Skeletal muscle tissue (tissue), 4 donors: ENCODE results near the gene NAALADL2. TPM values are rescaled to one million over a fixed set of nuclear protein-coding genes. Genes with fewer than 3 reads are reported as not detected.
"Not testable (repeated sequence)": the region's sequence is repeated elsewhere in the genome, so short reads cannot be mapped to it uniquely, and the experiment has no call there.

ENCODE experiments used
- H3K27ac ChIP-seq: one replicate; pipeline ENCODE4 v1.7.0; 2013; ENCODE audit warnings: mild to moderate bottlenecking, low read depth, low read length, inconsistent platforms
- H3K27me3 ChIP-seq, 3 donors: one replicate each; pipeline ENCODE4 v1.7.0; 2013; ENCODE audit warnings: low read length in 3 of 3; ENCODE audit not compliant: control insufficient read depth in 3 of 3, insufficient read depth in 3 of 3
- H3K36me3 ChIP-seq, 3 donors: one replicate each; pipeline ENCODE4 v1.7.0; 2013; ENCODE audit warnings: low read length in 3 of 3; ENCODE audit not compliant: control insufficient read depth in 3 of 3, insufficient read depth in 3 of 3
- H3K4me1 ChIP-seq, 3 donors: one replicate each; pipeline ENCODE4 v1.7.0; 2013; ENCODE audit warnings: low read length in 3 of 3, mild to moderate bottlenecking in 3 of 3; ENCODE audit not compliant: control insufficient read depth in 3 of 3, insufficient read depth in 3 of 3
- H3K4me3 ChIP-seq, 3 donors: one replicate each; pipeline ENCODE4 v1.7.0; 2013; ENCODE audit warnings: low read length in 3 of 3
- H3K9ac ChIP-seq, 3 donors: one replicate each; pipeline ENCODE4 v1.7.0; 2013; ENCODE audit warnings: low read length in 3 of 3, mild to moderate bottlenecking in 3 of 3, moderate library complexity in 2 of 3, low read depth in 1 of 3
- H3K9me3 ChIP-seq, 3 donors: one replicate each; pipeline ENCODE4 v1.7.0; 2013; ENCODE audit warnings: low read length in 3 of 3; ENCODE audit not compliant: control insufficient read depth in 3 of 3
- total RNA-seq: library from RNA; depleted of rRNA; stranded (reverse); fragments of >200 nt; gene quantifications from one replicate; pipeline ENCODE4 v1.2.3, GENCODE V29; 2014
- donor health status: Osteomylitis.

NAALADL2 gene
- total RNA-seq, 1 donor from 2014 or later, result 17.7 TPM

DNA sequence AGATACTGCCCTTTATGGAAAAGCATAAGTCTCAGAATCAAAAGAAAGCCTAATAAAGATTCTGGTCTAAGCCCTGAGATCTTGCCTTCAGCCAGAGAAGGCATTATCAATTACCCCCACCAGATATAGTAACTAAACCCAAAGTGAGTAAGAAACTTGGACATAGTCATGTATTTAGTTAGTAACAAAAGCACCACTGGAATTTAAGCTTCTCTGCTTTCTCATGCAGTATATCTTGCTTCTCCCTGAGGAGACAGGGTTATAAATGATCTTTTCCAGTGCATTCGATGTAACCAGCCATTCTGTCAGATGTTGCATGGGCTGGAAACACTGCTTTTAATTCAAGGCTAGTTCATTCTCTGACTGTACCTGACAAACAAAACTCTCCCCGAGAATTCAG lies 946.7 kb downstream of the NAALADL2 start:
- Histone ChIP-seq H3K4me3 (no peak overlapping the region), H3K9me3 (no peaks in the 10 kb centered on the region), H3K4me1 (no peaks in the 10 kb centered on the region), H3K36me3 (no peaks in the 10 kb centered on the region), H3K27ac (no peak overlapping the region), H3K27me3 (no peaks in the 10 kb centered on the region), H3K9ac (no peak overlapping the region)

DNA sequence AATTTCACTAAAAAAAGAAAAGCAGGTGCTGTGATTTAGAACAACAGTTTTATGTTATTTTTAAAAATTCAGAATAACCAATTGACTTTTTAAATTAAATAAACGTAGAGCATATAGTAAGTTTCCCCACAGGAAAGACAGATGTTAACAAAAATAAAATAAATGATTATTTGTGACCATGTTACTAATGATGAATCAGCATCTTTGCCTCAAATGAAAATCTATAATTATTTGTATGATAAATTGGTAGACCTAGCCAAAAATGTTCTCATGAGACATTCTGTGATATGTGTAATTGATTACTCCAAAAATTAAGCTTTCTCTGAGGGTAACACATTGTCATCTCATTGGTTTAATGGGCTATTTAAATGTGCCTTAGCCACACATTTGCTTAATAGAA lies 948.0 kb downstream of the NAALADL2 start:
- no peak overlapping the region for H3K27ac ChIP-seq
- H3K4me1 ChIP-seq, result no peaks in the 10 kb centered on the region
- H3K27me3 ChIP-seq, result no peaks in the 10 kb centered on the region
- no peaks in the 10 kb centered on the region for H3K36me3 ChIP-seq
- no peaks in the 10 kb centered on the region for H3K9me3 ChIP-seq
- H3K4me3 ChIP-seq, result no peak overlapping the region
- H3K9ac ChIP-seq, result no peak overlapping the region

DNA sequence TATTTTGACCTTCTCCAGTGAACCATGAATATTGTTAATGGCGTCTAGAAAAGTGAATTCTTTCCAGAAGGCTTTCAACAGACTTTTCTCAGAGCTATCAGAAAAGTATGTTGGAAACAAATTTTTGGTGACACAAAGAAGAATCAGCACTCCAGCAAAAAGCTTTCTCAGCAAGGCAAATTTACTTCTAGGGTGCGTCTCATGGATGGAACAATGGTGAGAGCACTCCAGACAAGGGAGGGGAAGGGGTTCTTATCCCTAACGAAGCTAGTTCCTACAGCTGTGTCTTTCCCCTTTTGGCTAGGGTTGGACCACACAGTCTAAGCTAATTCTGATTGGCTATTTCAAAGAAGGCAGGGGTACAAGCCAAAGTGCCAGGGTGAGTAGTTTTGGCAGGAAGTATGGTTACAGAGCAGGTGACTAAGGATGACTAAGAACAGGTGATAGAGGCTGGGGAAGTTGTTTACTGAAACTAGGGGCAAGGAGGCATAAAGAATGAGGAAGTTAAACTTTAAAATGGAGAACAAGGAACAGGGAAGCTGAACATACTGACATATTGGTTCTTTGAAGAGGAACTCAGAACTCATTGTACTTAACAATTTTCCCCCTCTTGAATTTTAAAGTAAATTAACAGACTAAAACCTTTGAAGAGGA lies 959.8 kb downstream of the NAALADL2 start:
- Histone ChIP-seq H3K4me1 (no peaks in the 10 kb centered on the region), H3K4me3 (no peak overlapping the region), H3K9me3 (peaks cover 0 to 2% (median 0%) of the 10 kb centered on the region in 3 donors), H3K27ac (no peak overlapping the region), H3K27me3 (no peaks in the 10 kb centered on the region), H3K9ac (no peak overlapping the region), H3K36me3 (no peaks in the 10 kb centered on the region)

DNA sequence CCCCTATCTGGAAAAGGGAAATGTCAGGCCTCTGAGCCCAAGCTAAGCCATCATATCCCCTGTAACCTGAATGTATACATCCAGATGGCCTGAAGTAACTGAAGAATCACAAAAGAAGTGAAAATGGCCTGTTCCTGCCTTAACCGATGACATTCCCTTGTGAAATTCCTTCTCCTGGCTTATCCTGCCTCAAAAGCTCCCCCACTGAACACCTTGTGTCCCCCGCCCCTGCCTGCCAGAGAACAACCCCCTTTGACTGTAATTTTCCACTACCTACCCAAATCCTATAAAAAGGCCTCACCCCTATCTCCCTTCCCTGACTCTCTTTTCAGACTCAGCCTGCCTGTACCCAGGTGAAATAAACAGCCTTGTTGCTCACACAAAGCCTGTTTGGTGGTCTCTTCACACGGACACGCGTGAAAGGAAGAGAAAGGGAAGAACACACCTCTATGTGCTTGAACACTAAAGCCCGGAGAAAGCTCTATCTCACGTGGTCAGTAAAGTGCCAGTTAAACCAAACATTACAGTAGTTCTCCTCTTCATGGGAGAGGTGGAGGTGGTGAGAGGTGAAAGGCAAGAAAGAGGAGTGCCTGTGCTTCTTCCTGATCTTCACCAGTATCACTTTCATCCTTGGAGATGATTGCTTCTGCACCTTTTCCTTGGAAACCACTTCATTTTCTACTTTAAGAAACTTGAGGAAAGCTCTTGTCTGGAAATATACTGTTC lies 963.8 kb downstream of the NAALADL2 start:
- not testable (repeated sequence) for H3K9me3 ChIP-seq, H3K27ac ChIP-seq, H3K4me1 ChIP-seq, H3K9ac ChIP-seq, H3K27me3 ChIP-seq, H3K36me3 ChIP-seq, H3K4me3 ChIP-seq

DNA sequence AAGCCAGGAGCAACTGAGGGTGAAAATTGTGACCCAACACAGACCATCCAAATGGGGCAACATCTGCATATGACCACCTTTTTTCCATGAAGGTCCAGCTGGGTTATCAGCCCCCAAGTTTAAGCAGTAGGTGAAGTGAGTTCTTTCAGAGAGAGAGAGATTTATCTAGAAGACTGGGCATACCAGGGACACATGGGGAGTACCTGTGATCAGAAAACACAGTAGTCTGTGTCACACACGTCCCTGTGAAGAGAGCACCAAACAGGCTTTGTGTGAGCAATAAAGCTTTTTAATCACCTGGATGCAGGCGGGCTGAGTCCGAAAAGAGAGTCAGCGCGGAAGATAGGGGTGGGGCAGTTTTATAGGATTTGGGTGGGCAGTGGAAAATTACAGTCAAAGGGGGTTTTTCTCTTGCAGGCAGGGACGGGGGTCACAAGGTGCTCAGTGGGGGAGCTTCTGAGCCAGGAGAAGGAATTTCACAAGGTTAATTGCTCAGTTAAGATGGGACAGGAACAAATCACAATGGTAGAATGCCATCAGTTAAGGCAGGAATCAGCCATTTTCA lies 966.0 kb downstream of the NAALADL2 start:
- not testable (repeated sequence) for H3K27ac ChIP-seq, H3K4me3 ChIP-seq, H3K9ac ChIP-seq, H3K9me3 ChIP-seq, H3K4me1 ChIP-seq, H3K36me3 ChIP-seq, H3K27me3 ChIP-seq

DNA sequence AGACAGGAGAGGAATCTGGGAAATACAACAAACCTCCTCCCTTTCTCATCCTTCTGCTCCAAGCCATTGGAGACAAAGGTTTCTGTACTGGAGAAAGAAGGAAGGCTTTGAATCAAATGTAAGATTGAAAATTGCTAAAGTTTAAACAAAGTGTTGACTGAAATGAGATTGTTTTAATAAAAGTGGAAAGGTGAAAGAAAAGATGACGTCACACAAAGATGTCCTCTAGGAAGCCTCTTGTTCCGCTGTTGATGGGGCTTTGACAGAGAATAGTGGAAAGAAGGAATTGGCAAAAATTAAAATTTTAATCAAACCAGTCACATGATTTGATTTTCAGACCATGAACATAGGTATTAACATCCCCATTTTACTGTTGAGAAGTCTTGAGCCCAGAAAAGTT lies 967.6 kb downstream of the NAALADL2 start:
- H3K4me1 ChIP-seq, result no peaks in the 10 kb centered on the region

DNA sequence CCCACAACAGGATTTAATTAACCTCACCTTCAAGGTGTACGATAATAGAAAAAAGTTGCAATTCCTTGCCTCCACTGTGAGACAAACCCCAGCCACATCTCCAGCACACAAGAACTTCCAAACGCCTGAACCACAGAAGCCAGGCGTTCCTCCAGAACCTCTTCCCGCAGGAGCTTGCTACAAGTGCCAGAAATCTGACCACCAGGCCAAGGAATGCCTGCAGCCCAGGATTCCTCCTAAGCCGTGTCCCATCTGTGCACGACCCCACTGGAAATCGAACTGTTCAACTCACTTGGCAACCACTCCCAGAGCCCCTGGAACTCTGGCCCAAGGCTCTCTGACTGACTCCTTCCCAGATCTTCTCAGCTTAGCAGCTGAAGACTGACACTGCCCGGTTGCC lies 970.7 kb downstream of the NAALADL2 start:
- not testable (repeated sequence) for H3K27ac ChIP-seq, H3K27me3 ChIP-seq, H3K4me3 ChIP-seq, H3K9me3 ChIP-seq, H3K4me1 ChIP-seq, H3K36me3 ChIP-seq, H3K9ac ChIP-seq

More for the DNA sequence above, 967.6 kb downstream of the NAALADL2 start:
- Histone ChIP-seq H3K27me3 (no peaks in the 10 kb centered on the region), H3K36me3 (no peaks in the 10 kb centered on the region), H3K4me3 (no peak overlapping the region), H3K9ac (no peak overlapping the region), H3K27ac (no peak overlapping the region), H3K9me3 (no peaks in the 10 kb centered on the region)

DNA sequence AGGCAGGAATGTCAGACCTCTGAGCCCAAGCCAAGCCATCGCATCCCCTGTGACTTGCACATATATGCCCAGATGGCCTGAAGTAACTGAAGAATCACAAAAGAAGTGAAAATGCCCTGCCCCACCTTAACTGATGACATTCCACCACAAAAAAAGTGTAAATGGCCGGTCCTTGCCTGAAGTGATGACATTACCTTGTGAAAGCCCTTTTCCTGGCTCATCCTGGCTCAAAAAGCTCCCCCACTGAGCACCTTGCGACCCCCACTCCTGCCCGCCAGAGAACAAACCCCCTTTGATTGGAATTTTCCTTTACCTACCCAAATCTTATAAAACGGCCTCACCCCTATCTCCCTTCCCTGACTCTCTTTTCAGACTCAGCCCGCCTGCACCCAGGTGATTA lies 976.6 kb downstream of the NAALADL2 start:
- not testable (repeated sequence) for H3K4me1 ChIP-seq, H3K36me3 ChIP-seq, H3K9me3 ChIP-seq, H3K27ac ChIP-seq, H3K4me3 ChIP-seq, H3K27me3 ChIP-seq, H3K9ac ChIP-seq

DNA sequence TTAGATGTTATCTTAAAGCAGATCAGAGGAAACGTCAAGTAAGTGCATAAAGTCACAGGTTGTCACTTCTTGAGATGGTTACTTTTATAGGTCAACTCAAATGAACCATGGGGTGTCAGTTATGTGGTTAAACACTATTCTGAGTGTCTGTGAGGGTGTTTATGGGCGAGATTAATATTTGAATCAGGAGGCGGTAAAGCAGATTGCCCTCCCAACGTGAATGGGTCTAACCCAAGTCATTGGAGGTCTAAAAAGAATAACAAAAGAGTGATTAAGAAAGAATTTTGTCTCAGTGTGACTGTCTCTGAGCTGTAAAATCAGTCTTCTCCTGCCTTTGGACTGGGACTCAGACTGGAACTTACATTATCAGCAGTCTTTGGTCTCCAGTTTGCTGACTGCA lies 977.5 kb downstream of the NAALADL2 start:
- Histone ChIP-seq H3K27me3 (no peaks in the 10 kb centered on the region), H3K4me1 (no peaks in the 10 kb centered on the region), H3K27ac (no peak overlapping the region), H3K9me3 (no peaks in the 10 kb centered on the region), H3K4me3 (no peak overlapping the region), H3K9ac (no peak overlapping the region), H3K36me3 (no peaks in the 10 kb centered on the region)

DNA sequence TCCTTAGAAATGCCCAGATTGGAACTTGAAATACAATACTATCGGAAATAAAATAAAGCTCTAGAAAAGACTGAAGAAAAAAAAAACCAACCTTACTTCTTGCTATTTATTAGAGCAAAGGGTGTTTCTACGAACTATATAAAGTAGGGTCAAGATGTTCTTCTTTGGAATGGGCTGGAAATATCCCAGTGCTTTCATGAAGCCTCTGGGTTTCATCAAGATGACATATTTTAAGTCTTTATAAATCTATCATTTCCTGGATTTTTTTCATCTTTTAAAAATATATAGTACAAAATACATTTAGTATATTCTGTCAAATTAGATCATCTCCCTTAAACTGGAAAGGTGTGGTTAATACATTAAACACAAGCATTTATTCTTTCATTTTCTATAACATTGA lies 978.8 kb downstream of the NAALADL2 start:
- no peaks in the 10 kb centered on the region for H3K27me3 ChIP-seq
- no peak overlapping the region for H3K27ac ChIP-seq
- H3K9me3 ChIP-seq, result no peaks in the 10 kb centered on the region
- no peak overlapping the region for H3K4me3 ChIP-seq
- no peak overlapping the region for H3K9ac ChIP-seq
- no peaks in the 10 kb centered on the region for H3K4me1 ChIP-seq
- no peaks in the 10 kb centered on the region for H3K36me3 ChIP-seq
